ENCODE results near the gene AFF3.
"Not testable (repeated sequence)": the region's sequence is repeated elsewhere in the genome, so short reads cannot be mapped to it uniquely, and the experiment has no call there.

AFF3 gene

DNA sequence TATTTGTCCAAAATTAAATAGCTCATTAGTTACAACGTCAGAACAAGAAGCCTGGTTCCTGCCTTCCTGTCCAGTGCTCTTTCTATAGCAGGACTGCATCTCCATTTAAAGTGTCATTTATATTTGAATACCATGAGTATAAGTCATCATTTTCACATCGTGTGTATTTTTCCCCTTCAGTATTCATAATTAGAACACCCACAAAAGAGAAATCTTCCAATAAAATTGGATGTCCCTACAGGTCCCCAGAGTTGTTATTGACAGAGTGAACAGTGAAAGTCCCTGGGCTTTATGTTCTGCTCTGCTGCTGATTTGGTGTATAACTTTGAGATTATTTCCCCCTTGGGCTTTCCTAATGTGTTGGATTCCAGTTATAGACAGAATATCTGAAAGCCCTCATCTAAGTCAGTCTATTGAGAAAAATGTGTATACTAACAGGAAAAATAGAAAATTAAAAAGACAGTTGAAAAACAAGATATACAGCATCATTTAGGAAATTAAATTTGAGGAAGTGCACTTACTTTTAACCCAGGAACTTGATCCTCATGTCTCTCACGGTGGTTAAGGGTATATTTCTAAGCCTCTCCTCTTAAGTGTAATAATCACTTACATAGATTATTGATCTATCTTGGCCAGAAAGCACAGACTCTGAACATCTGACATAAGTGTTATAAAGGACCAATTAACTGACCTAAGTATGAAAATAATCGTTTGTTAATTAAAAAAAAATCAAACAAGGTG is 637.4 kb downstream of the AFF3 start:
- no peak for DNase-seq

DNA sequence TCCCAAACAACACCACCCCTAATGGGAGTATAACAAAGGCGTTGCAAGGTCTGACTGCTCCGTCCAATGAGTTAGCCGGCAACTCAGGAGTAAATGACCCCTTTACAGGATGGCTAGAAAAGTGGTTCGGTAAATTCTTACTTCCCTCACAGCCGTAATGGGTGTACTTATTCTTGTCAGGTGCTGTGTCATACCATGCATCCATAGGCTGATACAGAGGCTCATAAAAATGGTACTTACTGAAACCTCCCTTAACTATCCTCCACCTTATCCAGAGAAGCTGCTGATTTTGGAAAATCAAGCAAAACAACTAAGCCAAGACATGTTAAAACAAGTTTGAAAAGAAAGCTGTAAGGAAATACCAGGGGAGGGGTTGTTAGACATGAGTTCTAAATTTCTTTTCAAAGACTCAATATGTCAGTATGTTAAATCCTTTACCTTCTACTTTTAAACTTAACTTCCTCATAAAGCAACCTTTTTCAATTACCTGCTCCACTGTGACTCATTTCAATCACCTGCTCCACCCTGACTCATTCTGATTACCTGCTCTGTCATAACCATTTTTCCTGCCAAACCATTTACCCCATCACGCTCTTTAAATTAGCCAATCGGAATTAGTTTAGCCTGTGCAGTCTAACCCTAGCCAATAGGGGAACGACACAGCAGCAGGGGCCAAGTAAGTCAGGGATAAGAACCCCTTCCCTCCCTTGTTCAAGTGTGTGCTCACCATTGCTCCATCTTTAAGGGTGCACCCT is 638.6 kb downstream of the AFF3 start:
- not testable (repeated sequence) for DNase-seq

GRCh38 chr2:99496021-99496420 is 646.4 kb downstream of the AFF3 start:
- DNase-seq: no peak

Measured in NCI-H1105 treated with DMSO at 0.1 percent for 48 hours (cell line).